Epithelial cell of proximal tubule (primary cell): Measurements from ENCODE around the gene KCNT1. TPM values are rescaled to one million over a fixed set of nuclear protein-coding genes. Genes with fewer than 3 reads are reported as not detected.

Experiments used
- DNase-seq: peaks from one replicate; pipeline ENCODE4 v3.0.0-alpha.2; 2011; ENCODE audit warnings: low read depth
- H3K4me3 ChIP-seq: 2 replicates; pipeline ENCODE4 v1.5.1; 2011; ENCODE audit warnings: low read depth, mild to moderate bottlenecking, low read length
- CTCF ChIP-seq: conservative IDR thresholded peaks from 2 replicates; pipeline ENCODE4 v1.5.1; 2012; ENCODE audit warnings: low read depth, mild to moderate bottlenecking, low read length
- total RNA-seq: library from RNA; depleted of rRNA; stranded (reverse); fragments of >200 nt; gene quantifications from 2 replicates; pipeline ENCODE4 v1.2.3, GENCODE V29; 2015

The KCNT1 gene
- total RNA-seq, 1 donor from 2014 or later: not detected

GRCh38 chr9:135745686-135746324 is 43.8 kb downstream of the KCNT1 start:
- no peak for DNase-seq
- no peak overlapping the region for H3K4me3 ChIP-seq
- no peak for TF ChIP-seq CTCF

GRCh38 chr9:135746565-135746964 is 44.6 kb downstream of the KCNT1 start:
- DNase-seq: no peak
- no peak overlapping the region for H3K4me3 ChIP-seq
- no peak for TF ChIP-seq CTCF

- TF ChIP-seq CTCF: no peak
- H3K4me3 ChIP-seq: no peak overlapping the region
- DNase-seq: no peak
Observed at GRCh38 chr9:135747311-135747710, 45.3 kb downstream of the KCNT1 start.

GRCh38 chr9:135748676-135749075 is 46.7 kb downstream of the KCNT1 start:
- no peak for DNase-seq
- no peak for TF ChIP-seq CTCF
- no peak overlapping the region for H3K4me3 ChIP-seq

GRCh38 chr9:135749171-135750045 is 47.4 kb downstream of the KCNT1 start:
- H3K4me3 ChIP-seq: no peak overlapping the region
- TF ChIP-seq CTCF: no peak
- no peak for DNase-seq

GRCh38 chr9:135750786-135751185 is 48.8 kb downstream of the KCNT1 start:
- no peak for TF ChIP-seq CTCF
- no peak overlapping the region for H3K4me3 ChIP-seq
- DNase-seq: no peak
